Vagina (tissue), 2 donors: ENCODE data around the gene DPEP3. TPM values are rescaled to one million over a fixed set of nuclear protein-coding genes. Genes with fewer than 3 reads are reported as not detected.

ENCODE experiments used
- DNase-seq, 2 donors: peaks; one replicate each; pipeline ENCODE4 v3.0.0-alpha.2; 2017; ENCODE audit errors: extremely low spot score in 2 of 2
- H3K27ac ChIP-seq: fragments of 200-600 bp; sonication (generic); one replicate; pipeline ENCODE4 v1.5.1; 2019
- H3K27me3 ChIP-seq: fragments of 200-600 bp; sonication (generic); one replicate; pipeline ENCODE4 v1.5.1; 2019
- H3K36me3 ChIP-seq, 2 donors: fragments of 200-600 bp; sonication (generic); one replicate each; pipeline ENCODE4 v1.5.1; 2017 to 2019
- H3K4me1 ChIP-seq: fragments of 200-600 bp; sonication (generic); one replicate; pipeline ENCODE4 v1.5.1; 2019
- H3K4me3 ChIP-seq, 2 donors: fragments of 200-600 bp; sonication (generic); 1 replicate in 1 of 2; 2 replicates in 1 of 2; pipeline ENCODE4 v1.5.1; 2016 to 2019
- H3K9me3 ChIP-seq: fragments of 200-600 bp; sonication (generic); one replicate; pipeline ENCODE4 v1.5.1; 2019
- CTCF ChIP-seq, 3 experiments: fragments of 450-650 bp in 2 of 3; fragments of 200-600 bp in 1 of 3; sonication (generic) in 1 of 3; IDR thresholded peaks; one replicate each; pipeline ENCODE4 v1.5.1; 2017 to 2019; ENCODE audit warnings: antibody characterized with exemption in 3 of 3, mild to moderate bottlenecking in 2 of 3, moderate library complexity in 2 of 3
- POLR2A ChIP-seq, 2 donors: fragments of 450-650 bp; IDR thresholded peaks; one replicate each; pipeline ENCODE4 v1.6.1; 2017; ENCODE audit warnings: antibody characterized with exemption in 2 of 2, mild to moderate bottlenecking in 2 of 2, moderate library complexity in 2 of 2
- POLR2AphosphoS5 ChIP-seq, 2 donors: sonication (generic); formaldehyde crosslinking; IDR thresholded peaks; one replicate each; pipeline ENCODE4 v1.9.0; 2017; ENCODE audit warnings: antibody characterized with exemption in 2 of 2, mild to moderate bottlenecking in 2 of 2, low read depth in 1 of 2; ENCODE audit not compliant: insufficient read depth in 1 of 2
- intact Hi-C: fragments of 100-400 bp; cut with DNase I; formaldehyde crosslinking; loops from one replicate; pipeline ENCODE4 v1.15.1; 2023
- total RNA-seq: library from RNA; depleted of rRNA; stranded (reverse); fragments of >200 nt; gene quantifications from one replicate; pipeline ENCODE4 v1.2.3, GENCODE V29; 2016

The DPEP3 gene
- total RNA-seq, 1 donor from 2014 or later = not detected

- H3K4me3 ChIP-seq = no peak overlapping the region
- no peak overlapping the region for H3K27ac ChIP-seq
- DNase-seq = no peak
- no peaks in the 10 kb centered on the region for H3K27me3 ChIP-seq
- H3K36me3 ChIP-seq = peaks cover 0 to 44% of the 10 kb centered on the region in 2 donors
- H3K4me1 ChIP-seq = peaks cover 35% of the 10 kb centered on the region
- TF ChIP-seq CTCF (IDR thresholded peaks at IDR 0.05) = no peak
- no peak for TF ChIP-seq POLR2AphosphoS5 (IDR thresholded peaks at IDR 0.05; ENCODE audit: insufficient read depth in 1 of 2, low read depth in 1 of 2)
- no peak for TF ChIP-seq POLR2A (IDR thresholded peaks at IDR 0.05)
- no peaks in the 10 kb centered on the region for H3K9me3 ChIP-seq
- intact Hi-C loops = no loop called here
Observed at GRCh38 chr16:67957622-67958021, 22.7 kb downstream of the DPEP3 start.

GRCh38 chr16:67954421-67955196 lies 25.7 kb downstream of the DPEP3 start:
- peaks cover 0 to 49% of the 10 kb centered on the region in 2 donors for H3K36me3 ChIP-seq
- TF ChIP-seq POLR2AphosphoS5 (IDR thresholded peaks at IDR 0.05; ENCODE audit: insufficient read depth in 1 of 2, low read depth in 1 of 2) (no peak), POLR2A (IDR thresholded peaks at IDR 0.05) (no peak), CTCF (IDR thresholded peaks at IDR 0.05) (no peak)
- intact Hi-C loops = no loop called here
- peaks cover 21% of the 10 kb centered on the region for H3K4me1 ChIP-seq
- no peak for DNase-seq
- H3K27ac ChIP-seq = no peak overlapping the region
- H3K27me3 ChIP-seq = no peaks in the 10 kb centered on the region
- H3K9me3 ChIP-seq = no peaks in the 10 kb centered on the region
- H3K4me3 ChIP-seq = no peak overlapping the region

GRCh38 chr16:67953641-67954375 lies 26.5 kb downstream of the DPEP3 start:
- TF ChIP-seq POLR2AphosphoS5 (IDR thresholded peaks at IDR 0.05; ENCODE audit: insufficient read depth in 1 of 2, low read depth in 1 of 2) (no peak), POLR2A (IDR thresholded peaks at IDR 0.05) (no peak), CTCF (IDR thresholded peaks at IDR 0.05) (no peak)
- intact Hi-C loops = no loop called here
- Histone ChIP-seq H3K27ac (no peak overlapping the region), H3K9me3 (no peaks in the 10 kb centered on the region), H3K27me3 (no peaks in the 10 kb centered on the region), H3K4me3 (no peak overlapping the region), H3K36me3 (peaks cover 0 to 56% of the 10 kb centered on the region in 2 donors), H3K4me1 (peaks cover 16% of the 10 kb centered on the region)
- DNase-seq = no peak

GRCh38 chr16:67951485-67951884 lies 28.8 kb downstream of the DPEP3 start:
- no peaks in the 10 kb centered on the region for H3K27me3 ChIP-seq
- intact Hi-C loops = no loop called here
- H3K9me3 ChIP-seq = no peaks in the 10 kb centered on the region
- TF ChIP-seq POLR2A (IDR thresholded peaks at IDR 0.05) = no peak
- no peak for TF ChIP-seq POLR2AphosphoS5 (IDR thresholded peaks at IDR 0.05; ENCODE audit: insufficient read depth in 1 of 2, low read depth in 1 of 2)
- no peak for TF ChIP-seq CTCF (IDR thresholded peaks at IDR 0.05)
- peaks cover 16% of the 10 kb centered on the region for H3K4me1 ChIP-seq
- H3K4me3 ChIP-seq = no peak overlapping the region
- peaks cover 0 to 69% of the 10 kb centered on the region in 2 donors for H3K36me3 ChIP-seq
- H3K27ac ChIP-seq = no peak overlapping the region
- DNase-seq = no peak
